Measurements from ENCODE around the gene LBX1.

GRCh38 chr10:101207026-101207425 lies 22.2 kb downstream of the LBX1 start:
- TF ChIP-seq CTCF (IDR thresholded peaks at IDR 0.05; ENCODE audit: low read depth, low read length) (no peak), EZH2phosphoT487 (IDR thresholded peaks at IDR 0.05; ENCODE audit: low read depth) (no peak)

All from OCI-LY3 (cell line).